ENCODE results near the gene CLCN6. TPM values are rescaled to one million over a fixed set of nuclear protein-coding genes. Genes with fewer than 3 reads are reported as not detected.

The CLCN6 gene
- total and polyA plus RNA-seq, 2 experiments from 2014 or later, result 14.1 to 23.6 TPM

DNA sequence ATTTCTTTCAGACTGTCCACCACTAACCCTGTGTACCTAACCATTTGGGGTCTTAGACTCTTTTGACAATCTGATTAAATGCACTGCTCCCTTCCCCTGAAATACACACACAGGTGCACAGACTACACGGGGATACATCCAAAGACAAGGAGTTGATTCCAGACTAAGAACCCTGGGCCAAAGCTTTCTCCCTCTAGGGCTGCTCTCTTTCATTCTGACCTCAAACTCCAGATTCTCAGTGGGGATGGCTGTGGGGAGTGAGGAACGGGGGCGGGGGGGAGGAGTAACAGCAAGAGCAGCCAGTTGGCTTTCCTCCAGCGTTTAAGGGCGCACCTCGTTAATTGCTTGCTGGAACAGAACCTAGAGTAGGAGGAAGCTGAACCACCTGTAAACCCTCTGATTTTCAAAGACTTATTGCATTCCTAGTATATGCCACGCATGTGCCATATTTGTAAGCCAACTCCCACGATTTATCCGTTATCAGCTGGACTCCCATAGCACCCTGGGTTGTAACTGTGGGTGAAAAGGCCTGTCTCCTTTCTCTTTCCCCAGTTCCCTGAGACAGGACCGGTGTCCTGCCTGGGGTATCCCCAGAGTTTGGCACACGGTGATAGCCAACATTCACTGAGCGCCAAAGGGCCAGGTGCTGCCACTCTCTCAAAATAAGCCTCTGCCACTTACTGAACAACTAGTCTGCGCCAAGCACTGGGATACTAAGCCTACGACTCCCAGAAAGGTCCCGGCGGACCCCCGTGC, 1.1 kb upstream of the CLCN6 start:
- H3K4me1 ChIP-seq (ENCODE audit: insufficient read depth), result peaks cover 29% of the 10 kb centered on the region
- no peak overlapping the region for H2AFZ ChIP-seq
- no peaks in the 10 kb centered on the region for H3K9me3 ChIP-seq (ENCODE audit: low read depth)
- peak overlapping the region; percentile 87 for H3K4me2 ChIP-seq
- no peaks in the 10 kb centered on the region for H3K27me3 ChIP-seq
- H3K27ac ChIP-seq, result peak overlapping the region; percentile 99
- H4K20me1 ChIP-seq (ENCODE audit: insufficient read depth, poor library complexity, severe bottlenecking), result peaks cover 18% of the 10 kb centered on the region
- peak; percentile 84 for DNase-seq (ENCODE audit: low spot score)
- 5% methylated on average over 16 of the region's 17 CpGs for WGBS (ENCODE audit: low lambda C conversion rate, missing lambda C conversion rate)
- peaks cover 60% of the 10 kb centered on the region for H3K79me2 ChIP-seq
- H3K9me2 ChIP-seq (replicated peaks; ENCODE audit: insufficient read depth), result no peaks in the 10 kb centered on the region
- TF ChIP-seq EZH2 (IDR thresholded peaks at IDR 0.05; ENCODE audit: borderline replicate concordance), result no peak
- TF ChIP-seq, protein P1, sequence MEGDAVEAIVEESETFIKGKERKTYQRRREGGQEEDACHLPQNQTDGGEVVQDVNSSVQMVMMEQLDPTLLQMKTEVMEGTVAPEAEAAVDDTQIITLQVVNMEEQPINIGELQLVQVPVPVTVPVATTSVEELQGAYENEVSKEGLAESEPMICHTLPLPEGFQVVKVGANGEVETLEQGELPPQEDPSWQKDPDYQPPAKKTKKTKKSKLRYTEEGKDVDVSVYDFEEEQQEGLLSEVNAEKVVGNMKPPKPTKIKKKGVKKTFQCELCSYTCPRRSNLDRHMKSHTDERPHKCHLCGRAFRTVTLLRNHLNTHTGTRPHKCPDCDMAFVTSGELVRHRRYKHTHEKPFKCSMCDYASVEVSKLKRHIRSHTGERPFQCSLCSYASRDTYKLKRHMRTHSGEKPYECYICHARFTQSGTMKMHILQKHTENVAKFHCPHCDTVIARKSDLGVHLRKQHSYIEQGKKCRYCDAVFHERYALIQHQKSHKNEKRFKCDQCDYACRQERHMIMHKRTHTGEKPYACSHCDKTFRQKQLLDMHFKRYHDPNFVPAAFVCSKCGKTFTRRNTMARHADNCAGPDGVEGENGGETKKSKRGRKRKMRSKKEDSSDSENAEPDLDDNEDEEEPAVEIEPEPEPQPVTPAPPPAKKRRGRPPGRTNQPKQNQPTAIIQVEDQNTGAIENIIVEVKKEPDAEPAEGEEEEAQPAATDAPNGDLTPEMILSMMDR (IDR thresholded peaks at IDR 0.05; ENCODE audit: poor library complexity), result no peak
- H3K4me3 ChIP-seq, result peak overlapping the region; percentile 8
- no peaks in the 10 kb centered on the region for H3K36me3 ChIP-seq (replicated peaks; ENCODE audit: insufficient read depth, low read depth)

DNA sequence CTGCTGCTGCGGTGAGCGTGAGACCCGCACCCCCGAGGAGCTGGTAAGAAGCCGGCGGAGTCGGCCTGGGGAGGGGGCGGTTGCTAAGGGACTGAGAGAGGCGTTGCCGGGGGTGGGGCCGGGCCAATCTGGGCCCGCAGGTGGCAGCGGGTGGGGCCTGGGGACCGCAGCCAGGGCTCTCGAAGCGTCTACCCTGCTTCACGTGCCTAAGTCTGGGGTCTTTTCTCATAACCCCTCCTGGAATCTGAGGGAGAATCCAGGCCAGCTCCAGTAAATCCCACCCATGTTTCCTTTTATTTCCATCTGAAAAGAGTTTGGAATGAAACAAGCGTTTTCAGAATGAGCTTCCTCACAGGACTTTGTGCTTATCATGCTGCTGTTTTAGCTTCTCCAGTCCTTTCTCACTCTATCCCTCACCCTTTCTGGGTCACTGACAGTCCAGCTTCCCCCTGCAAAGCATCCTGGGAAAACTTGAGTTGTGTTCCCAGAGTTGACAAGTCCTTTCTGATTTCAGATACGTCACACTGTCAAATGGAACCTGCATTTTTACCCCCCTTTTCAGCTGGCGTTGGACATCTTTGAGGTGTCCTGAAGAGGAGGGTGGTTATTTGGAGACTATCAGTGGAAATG, 431 bp downstream of the CLCN6 start:
- Histone ChIP-seq H3K4me2 (peak overlapping the region; percentile 74), H3K27ac (peak overlapping the region; percentile 90), H4K20me1 (ENCODE audit: insufficient read depth, poor library complexity, severe bottlenecking) (peaks cover 24% of the 10 kb centered on the region), H2AFZ (peak overlapping the region; percentile 18), H3K9me3 (ENCODE audit: low read depth) (no peaks in the 10 kb centered on the region), H3K27me3 (no peaks in the 10 kb centered on the region), H3K9me2 (replicated peaks; ENCODE audit: insufficient read depth) (no peaks in the 10 kb centered on the region), H3K4me1 (ENCODE audit: insufficient read depth) (peaks cover 29% of the 10 kb centered on the region), H3K79me2 (peaks cover 65% of the 10 kb centered on the region), H3K4me3 (peak overlapping the region; percentile 33), H3K36me3 (replicated peaks; ENCODE audit: insufficient read depth, low read depth) (no peaks in the 10 kb centered on the region)
- WGBS (ENCODE audit: low lambda C conversion rate, missing lambda C conversion rate), result under 1% methylated on average over 13 of the region's 20 CpGs
- TF ChIP-seq, protein P1 (IDR thresholded peaks at IDR 0.05; ENCODE audit: poor library complexity), result no peak
- no peak for TF ChIP-seq EZH2phosphoT487 (IDR thresholded peaks at IDR 0.05; ENCODE audit: low read depth, severe bottlenecking, unreplicated experiment)
- TF ChIP-seq EZH2 (IDR thresholded peaks at IDR 0.05; ENCODE audit: borderline replicate concordance), result no peak
- peak; percentile 60 for DNase-seq (ENCODE audit: low spot score)

DNA sequence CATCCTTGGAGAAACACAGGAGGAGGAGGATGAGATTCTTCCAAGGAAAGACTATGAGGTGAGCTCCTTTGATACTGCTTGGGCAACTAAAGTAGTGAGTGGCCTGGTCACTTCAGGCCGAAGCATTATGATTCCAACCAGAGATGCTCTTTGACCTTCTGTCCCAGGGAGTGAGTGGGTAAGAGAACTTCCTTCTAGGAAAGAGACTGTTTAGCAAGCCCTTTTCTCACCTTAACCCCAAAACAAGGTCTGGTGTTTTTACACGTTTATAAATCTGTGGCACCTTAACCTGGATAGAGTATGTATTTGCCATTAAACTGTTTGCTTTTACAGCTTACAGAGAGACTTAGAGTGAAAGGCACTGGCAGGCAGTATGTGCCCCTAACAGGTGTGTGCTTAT, 1.1 kb downstream of the CLCN6 start:
- H3K4me1 ChIP-seq (ENCODE audit: insufficient read depth), result peaks cover 25% of the 10 kb centered on the region
- TF ChIP-seq EZH2 (IDR thresholded peaks at IDR 0.05; ENCODE audit: borderline replicate concordance), result no peak
- TF ChIP-seq EZH2phosphoT487 (IDR thresholded peaks at IDR 0.05; ENCODE audit: low read depth, severe bottlenecking, unreplicated experiment), result no peak
- TF ChIP-seq, protein P1 (IDR thresholded peaks at IDR 0.05; ENCODE audit: poor library complexity), result no peak
- no peaks in the 10 kb centered on the region for H3K9me2 ChIP-seq (replicated peaks; ENCODE audit: insufficient read depth)
- peak overlapping the region; percentile 33 for H3K4me3 ChIP-seq
- peak overlapping the region; percentile 90 for H3K27ac ChIP-seq
- no peaks in the 10 kb centered on the region for H3K36me3 ChIP-seq (replicated peaks; ENCODE audit: insufficient read depth, low read depth)
- 46% methylated on average over 2 of the region's 2 CpGs for WGBS (ENCODE audit: low lambda C conversion rate, missing lambda C conversion rate)
- H3K27me3 ChIP-seq, result no peaks in the 10 kb centered on the region
- H4K20me1 ChIP-seq (ENCODE audit: insufficient read depth, poor library complexity, severe bottlenecking), result peaks cover 30% of the 10 kb centered on the region
- H3K4me2 ChIP-seq, result peak overlapping the region; percentile 74
- H3K9me3 ChIP-seq (ENCODE audit: low read depth), result no peaks in the 10 kb centered on the region
- peaks cover 66% of the 10 kb centered on the region for H3K79me2 ChIP-seq
- H2AFZ ChIP-seq, result no peak overlapping the region
- no peak for DNase-seq (ENCODE audit: low spot score)
